ENCODE measurements around the gene SLC30A10.

GRCh38 chr1:219882755-219883154 is 45.6 kb downstream of the SLC30A10 start:
- TF ChIP-seq, protein P1, sequence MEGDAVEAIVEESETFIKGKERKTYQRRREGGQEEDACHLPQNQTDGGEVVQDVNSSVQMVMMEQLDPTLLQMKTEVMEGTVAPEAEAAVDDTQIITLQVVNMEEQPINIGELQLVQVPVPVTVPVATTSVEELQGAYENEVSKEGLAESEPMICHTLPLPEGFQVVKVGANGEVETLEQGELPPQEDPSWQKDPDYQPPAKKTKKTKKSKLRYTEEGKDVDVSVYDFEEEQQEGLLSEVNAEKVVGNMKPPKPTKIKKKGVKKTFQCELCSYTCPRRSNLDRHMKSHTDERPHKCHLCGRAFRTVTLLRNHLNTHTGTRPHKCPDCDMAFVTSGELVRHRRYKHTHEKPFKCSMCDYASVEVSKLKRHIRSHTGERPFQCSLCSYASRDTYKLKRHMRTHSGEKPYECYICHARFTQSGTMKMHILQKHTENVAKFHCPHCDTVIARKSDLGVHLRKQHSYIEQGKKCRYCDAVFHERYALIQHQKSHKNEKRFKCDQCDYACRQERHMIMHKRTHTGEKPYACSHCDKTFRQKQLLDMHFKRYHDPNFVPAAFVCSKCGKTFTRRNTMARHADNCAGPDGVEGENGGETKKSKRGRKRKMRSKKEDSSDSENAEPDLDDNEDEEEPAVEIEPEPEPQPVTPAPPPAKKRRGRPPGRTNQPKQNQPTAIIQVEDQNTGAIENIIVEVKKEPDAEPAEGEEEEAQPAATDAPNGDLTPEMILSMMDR (IDR thresholded peaks at IDR 0.05), result no peak
- TF ChIP-seq POLR2A (IDR thresholded peaks at IDR 0.05), result no peak
